Karpas-422 (cell line): ENCODE data around the gene PPP1R14B. TPM values are rescaled to one million over a fixed set of nuclear protein-coding genes. Genes with fewer than 3 reads are reported as not detected.

ENCODE experiments used
- DNase-seq: peaks from one replicate; pipeline ENCODE4 v3.0.0-alpha.2; 2015
- H2AFZ ChIP-seq: fragments of 200-600 bp; sonication (generic); 2 replicates; pipeline ENCODE4 v1.6.1; 2014; ENCODE audit warnings: antibody characterized with exemption, low read length, mixed read lengths
- H3K27ac ChIP-seq: fragments of 200-600 bp; sonication (generic); 2 replicates; pipeline ENCODE4 v1.5.1; 2014; ENCODE audit warnings: mild to moderate bottlenecking, low read length, moderate library complexity
- H3K27me3 ChIP-seq: fragments of 200-600 bp; sonication (generic); 2 replicates; pipeline ENCODE4 v1.6.1; 2014; ENCODE audit warnings: low read length, mixed read lengths
- H3K36me3 ChIP-seq: fragments of 200-600 bp; sonication (generic); 2 replicates; pipeline ENCODE4 v1.6.1; 2014; ENCODE audit warnings: low read length, mixed read lengths; ENCODE audit not compliant: insufficient read depth
- H3K4me1 ChIP-seq: fragments of 200-600 bp; sonication (generic); 2 replicates; pipeline ENCODE4 v1.6.1; 2014; ENCODE audit warnings: mild to moderate bottlenecking, low read length, mixed read lengths
- H3K4me2 ChIP-seq: fragments of 200-600 bp; sonication (generic); 2 replicates; pipeline ENCODE4 v1.6.1; 2014; ENCODE audit warnings: low read length, low read depth, mild to moderate bottlenecking; ENCODE audit not compliant: poor library complexity, severe bottlenecking
- H3K4me3 ChIP-seq: fragments of 200-600 bp; sonication (generic); 2 replicates; pipeline ENCODE4 v1.5.1; 2014; ENCODE audit warnings: mild to moderate bottlenecking, antibody characterized with exemption, low read length, mixed read lengths
- H3K79me2 ChIP-seq: fragments of 200-600 bp; sonication (generic); 2 replicates; pipeline ENCODE4 v1.6.1; 2014; ENCODE audit warnings: mild to moderate bottlenecking, low read length, mixed read lengths
- H3K9ac ChIP-seq: fragments of 200-600 bp; sonication (generic); 2 replicates; pipeline ENCODE4 v1.6.0; 2014; ENCODE audit warnings: low read length
- H3K9me2 ChIP-seq: fragments of 200-600 bp; sonication (generic), shearing (Covaris generic); replicated peaks from 2 replicates; pipeline ENCODE4 v1.6.0; 2014; ENCODE audit warnings: mild to moderate bottlenecking, low read length, moderate library complexity; ENCODE audit not compliant: insufficient read depth
- H3K9me3 ChIP-seq: fragments of 300-700, 200-600 bp; sonication (generic); 2 replicates; pipeline ENCODE4 v1.6.1; 2014; ENCODE audit warnings: low read length, mixed read lengths
- H4K20me1 ChIP-seq: fragments of 200-600 bp; sonication (generic); 2 replicates; pipeline ENCODE4 v1.6.1; 2014; ENCODE audit warnings: mild to moderate bottlenecking, antibody characterized with exemption, low read length, low read depth; ENCODE audit not compliant: insufficient read depth
- total RNA-seq: library from RNA; depleted of rRNA; stranded (reverse); fragments of >200 nt; shearing (Covaris generic); gene quantifications from 2 replicates; pipeline ENCODE4 v1.2.3, GENCODE V29; 2014; ENCODE audit warnings: low replicate concordance

Gene PPP1R14B
- total RNA-seq, 1 experiment from 2014 or later, result 111 TPM

- no peaks in the 10 kb centered on the region for H3K27me3 ChIP-seq
- no peaks in the 10 kb centered on the region for H3K9me3 ChIP-seq
- H2AFZ ChIP-seq, result no peak overlapping the region
- peak overlapping the region; percentile 97 for H3K4me3 ChIP-seq
- peaks cover 4% of the 10 kb centered on the region; the same call in 1 of the 2 replicates for H3K36me3 ChIP-seq
- H3K4me2 ChIP-seq, result peak overlapping the region; percentile 88
- peak; percentile 86 for DNase-seq
- peak overlapping the region; percentile 88 for H3K27ac ChIP-seq
- peaks cover 6% of the 10 kb centered on the region; the same call in 1 of the 2 replicates for H4K20me1 ChIP-seq
- peaks cover 53% of the 10 kb centered on the region for H3K4me1 ChIP-seq
- peaks cover 30% of the 10 kb centered on the region for H3K79me2 ChIP-seq
- peak overlapping the region; percentile 96 for H3K9ac ChIP-seq
- H3K9me2 ChIP-seq, result no peaks in the 10 kb centered on the region
Observed at GRCh38 chr11:64245797-64246620, 734 bp downstream of the PPP1R14B start.

GRCh38 chr11:64245401-64245796, 1.3 kb downstream of the PPP1R14B start:
- Histone ChIP-seq H4K20me1 (peaks cover 6% of the 10 kb centered on the region; the same call in 1 of the 2 replicates), H3K9me3 (no peaks in the 10 kb centered on the region), H3K27ac (peak overlapping the region; percentile 88), H2AFZ (no peak overlapping the region), H3K36me3 (peaks cover 4% of the 10 kb centered on the region; the same call in 1 of the 2 replicates), H3K4me2 (peak overlapping the region; percentile 88), H3K27me3 (no peaks in the 10 kb centered on the region), H3K4me3 (peak overlapping the region; percentile 97), H3K79me2 (peaks cover 30% of the 10 kb centered on the region), H3K4me1 (peaks cover 49% of the 10 kb centered on the region), H3K9ac (peak overlapping the region; percentile 96), H3K9me2 (no peaks in the 10 kb centered on the region)
- DNase-seq, result peak; percentile 76

- peak overlapping the region; percentile 96 for H3K9ac ChIP-seq
- H3K4me3 ChIP-seq, result peak overlapping the region; percentile 97
- H2AFZ ChIP-seq, result no peak overlapping the region
- H3K27ac ChIP-seq, result peak overlapping the region; percentile 88
- H3K9me3 ChIP-seq, result no peaks in the 10 kb centered on the region
- peak; percentile 40 for DNase-seq
- H3K79me2 ChIP-seq, result peaks cover 30% of the 10 kb centered on the region
- H4K20me1 ChIP-seq, result peaks cover 6% of the 10 kb centered on the region; the same call in 1 of the 2 replicates
- H3K4me1 ChIP-seq, result peaks cover 53% of the 10 kb centered on the region
- peaks cover 4% of the 10 kb centered on the region; the same call in 1 of the 2 replicates for H3K36me3 ChIP-seq
- H3K27me3 ChIP-seq, result no peaks in the 10 kb centered on the region
- peak overlapping the region; percentile 88 for H3K4me2 ChIP-seq
- H3K9me2 ChIP-seq, result no peaks in the 10 kb centered on the region
Observed at GRCh38 chr11:64244966-64245365, 1.8 kb downstream of the PPP1R14B start.

GRCh38 chr11:64244107-64244506, 2.6 kb downstream of the PPP1R14B start:
- Histone ChIP-seq H3K79me2 (peaks cover 30% of the 10 kb centered on the region), H3K4me1 (peaks cover 60% of the 10 kb centered on the region), H3K27me3 (no peaks in the 10 kb centered on the region), H3K9me2 (no peaks in the 10 kb centered on the region), H4K20me1 (peaks cover 6% of the 10 kb centered on the region; the same call in 1 of the 2 replicates), H2AFZ (no peak overlapping the region), H3K4me2 (peak overlapping the region; percentile 80), H3K9me3 (no peaks in the 10 kb centered on the region), H3K27ac (0 out of 2 replicates have a peak overlapping the region, but pooled peaks have one; percentile 3), H3K4me3 (no peak overlapping the region), H3K36me3 (peaks cover 4% of the 10 kb centered on the region; the same call in 1 of the 2 replicates), H3K9ac (peak overlapping the region; percentile 93; the same call in 1 of the 2 replicates)
- peak; percentile 43 for DNase-seq

GRCh38 chr11:64243236-64243854, 3.4 kb downstream of the PPP1R14B start:
- Histone ChIP-seq H3K4me3 (peak overlapping the region; percentile 85), H3K4me2 (peak overlapping the region; percentile 80), H3K27ac (0 out of 2 replicates have a peak overlapping the region, but pooled peaks have one; percentile 84), H3K4me1 (peaks cover 66% of the 10 kb centered on the region), H3K79me2 (peaks cover 30% of the 10 kb centered on the region), H3K9ac (peak overlapping the region; percentile 93), H3K9me3 (no peaks in the 10 kb centered on the region), H3K9me2 (no peaks in the 10 kb centered on the region), H3K27me3 (no peaks in the 10 kb centered on the region), H4K20me1 (peaks cover 6% of the 10 kb centered on the region; the same call in 1 of the 2 replicates), H3K36me3 (peaks cover 4% of the 10 kb centered on the region; the same call in 1 of the 2 replicates), H2AFZ (no peak overlapping the region)
- DNase-seq, result peak; percentile 59

- Histone ChIP-seq H3K9me2 (no peaks in the 10 kb centered on the region), H3K36me3 (peaks cover 10% of the 10 kb centered on the region; the same call in 1 of the 2 replicates), H4K20me1 (peaks cover 6% of the 10 kb centered on the region; the same call in 1 of the 2 replicates), H3K4me1 (peaks cover 54% of the 10 kb centered on the region), H3K4me2 (peak overlapping the region; percentile 80), H3K79me2 (peaks cover 30% of the 10 kb centered on the region), H3K9ac (peak overlapping the region; percentile 93), H3K27ac (peak overlapping the region; percentile 84), H2AFZ (peak overlapping the region; percentile 30; the same call in 1 of the 2 replicates), H3K4me3 (peak overlapping the region; percentile 85), H3K27me3 (no peaks in the 10 kb centered on the region), H3K9me3 (no peaks in the 10 kb centered on the region)
- DNase-seq, result peak; percentile 87
Observed at GRCh38 chr11:64241491-64242374, 5.0 kb downstream of the PPP1R14B start.

- Histone ChIP-seq H3K4me3 (peak overlapping the region; percentile 85), H3K27me3 (no peaks in the 10 kb centered on the region), H3K4me2 (peak overlapping the region; percentile 80), H4K20me1 (peaks cover 6% of the 10 kb centered on the region; the same call in 1 of the 2 replicates), H2AFZ (no peak overlapping the region), H3K27ac (peak overlapping the region; percentile 81), H3K9me3 (no peaks in the 10 kb centered on the region), H3K79me2 (peaks cover 29% of the 10 kb centered on the region), H3K9ac (peak overlapping the region; percentile 88), H3K36me3 (peaks cover 10% of the 10 kb centered on the region; the same call in 1 of the 2 replicates), H3K9me2 (no peaks in the 10 kb centered on the region), H3K4me1 (peaks cover 54% of the 10 kb centered on the region)
- peak; percentile 100 for DNase-seq
Observed at GRCh38 chr11:64241241-64241490, 5.6 kb downstream of the PPP1R14B start.
